Right hindlimb (tissue), 1 donor: Measurements from ENCODE around the gene SPRED3.
A peak's percentile ranks its signal among the peaks of the same experiment; 100 is the strongest.
"Not testable (repeated sequence)": the region's sequence is repeated elsewhere in the genome, so short reads cannot be mapped to it uniquely, and the experiment has no call there.

ENCODE experiments used
- DNase-seq: peaks from one replicate; pipeline ENCODE4 v3.0.0-alpha.2; 2018

Gene SPRED3

GRCh38 chr19:38392707-38393308 is 4.3 kb downstream of the SPRED3 start:
- DNase-seq, result no peak

DNA sequence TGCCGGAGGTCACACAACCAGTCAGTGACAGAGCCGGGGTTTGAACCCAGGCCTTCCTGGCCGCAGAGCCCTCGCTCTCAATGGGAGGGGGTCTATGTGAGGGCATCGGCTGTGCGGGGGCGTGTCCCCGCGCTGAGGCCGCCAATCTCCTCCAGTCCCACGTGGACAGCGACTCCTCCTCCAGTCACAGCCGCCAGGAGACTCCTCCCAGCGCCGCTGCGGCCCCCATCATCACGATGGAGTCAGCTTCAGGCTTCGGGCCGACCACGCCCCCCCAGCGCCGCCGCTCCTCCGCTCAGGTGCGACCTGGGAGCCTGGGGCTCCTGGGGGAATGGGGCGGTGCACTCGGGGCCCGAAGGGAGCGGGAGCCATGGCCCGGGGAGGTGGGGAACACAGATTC is 6.0 kb downstream of the SPRED3 start:
- DNase-seq, result peak; percentile 39

- peak; percentile 13 for DNase-seq
Measured at GRCh38 chr19:38395381-38396114, 7.1 kb downstream of the SPRED3 start.

DNA sequence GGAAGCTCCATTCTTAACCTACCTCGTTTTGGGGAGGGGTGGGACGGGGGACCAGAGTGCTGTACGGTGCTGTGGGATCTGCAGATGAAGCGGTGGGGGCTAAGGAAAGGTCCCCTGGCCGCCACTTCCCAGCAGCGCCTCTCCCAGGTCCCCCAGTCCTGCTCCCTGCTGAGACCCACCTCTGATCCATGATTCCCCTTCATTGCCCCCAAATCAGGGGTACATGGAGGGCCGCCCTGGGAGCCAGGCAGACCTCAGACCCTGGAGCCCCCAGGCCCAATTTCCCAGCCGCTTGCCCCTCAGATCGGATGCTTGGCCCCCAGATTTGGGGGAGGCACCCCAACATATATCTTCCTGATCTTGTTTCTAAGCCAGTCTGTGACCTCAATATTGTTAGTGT is 10.6 kb downstream of the SPRED3 start:
- no peak for DNase-seq

- DNase-seq, result no peak
Measured at GRCh38 chr19:38399537-38399936, 11.0 kb downstream of the SPRED3 start.

GRCh38 chr19:38400361-38400760 is 11.9 kb downstream of the SPRED3 start:
- no peak for DNase-seq

DNA sequence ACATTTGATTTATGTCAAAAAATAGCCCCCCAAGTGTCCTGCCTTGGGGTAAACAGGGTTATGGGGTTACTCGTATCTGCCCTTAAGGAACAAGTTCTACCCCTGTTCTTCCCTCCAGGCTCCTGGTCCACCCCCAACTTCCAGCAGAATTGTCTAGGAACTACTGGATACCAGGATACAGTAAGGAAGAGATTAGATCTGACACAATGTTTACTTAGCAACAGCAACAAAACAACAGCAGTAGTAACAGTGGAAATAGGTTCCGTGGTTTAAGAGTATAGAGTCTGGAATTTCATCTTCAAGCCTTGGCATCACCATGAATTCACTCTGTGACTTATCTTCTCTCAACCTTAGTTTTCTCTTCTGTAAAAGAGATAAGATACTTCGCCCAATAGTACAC is 12.7 kb downstream of the SPRED3 start:
- no peak for DNase-seq

DNA sequence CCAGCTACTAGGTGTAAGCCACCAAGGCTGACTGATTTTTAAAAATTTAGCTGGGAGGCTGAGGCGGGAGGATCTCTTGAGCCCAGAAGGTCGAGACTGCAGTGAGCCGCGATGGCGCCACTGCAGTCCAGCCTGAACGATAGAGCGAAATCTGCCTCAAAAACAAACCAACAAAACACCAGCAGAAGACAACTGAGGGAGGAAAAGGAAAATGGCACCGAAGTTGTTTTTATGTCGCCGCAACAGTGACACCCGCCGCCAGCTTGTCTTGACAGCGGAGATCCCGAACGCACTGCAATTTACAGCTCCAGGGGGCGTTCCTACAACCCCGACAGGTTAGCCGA is 14.1 kb downstream of the SPRED3 start:
- DNase-seq, result no peak

DNA sequence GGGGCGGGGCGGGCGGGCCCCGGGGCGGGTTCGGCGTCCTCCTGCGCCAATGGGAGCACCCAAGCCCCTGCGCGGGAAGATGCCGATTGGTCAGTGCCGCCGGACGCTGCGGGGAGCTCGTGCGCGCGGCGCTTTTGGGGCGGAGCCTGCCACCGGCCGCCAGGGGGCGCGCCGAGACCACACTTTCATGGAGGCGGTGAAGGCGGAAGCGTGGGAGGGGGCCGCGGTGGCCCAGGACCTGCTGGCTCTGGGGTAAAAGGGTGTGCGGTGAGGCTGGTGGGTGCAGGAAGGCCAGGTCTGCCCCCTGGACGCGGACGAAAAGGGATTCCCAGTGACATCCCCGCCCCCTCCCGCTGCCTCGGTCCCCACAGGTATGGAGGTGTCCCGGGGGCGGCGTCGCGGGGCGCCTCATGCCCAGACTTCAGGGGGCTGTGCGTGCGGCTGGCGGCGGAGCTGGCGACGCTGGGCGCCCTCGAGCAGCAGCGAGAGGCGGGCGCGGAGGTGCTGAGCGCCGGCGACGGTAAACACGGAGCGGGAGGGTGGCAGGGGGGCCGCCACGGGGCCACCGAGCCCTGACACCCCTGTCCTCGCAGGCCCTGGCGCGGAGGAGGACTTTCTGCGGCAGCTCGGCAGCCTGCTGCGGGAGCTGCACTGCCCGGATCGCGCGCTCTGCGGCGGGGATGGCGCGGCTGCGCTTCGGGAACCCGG is 14.6 kb downstream of the SPRED3 start, which contains the start of gene FAM98C:
TSS of gene FAM98C (plus strand) at position 127 of the 708 bp plus-strand sequence. CDS start at position 188, 61 bp downstream.
- DNase-seq, result peak; percentile 99

DNA sequence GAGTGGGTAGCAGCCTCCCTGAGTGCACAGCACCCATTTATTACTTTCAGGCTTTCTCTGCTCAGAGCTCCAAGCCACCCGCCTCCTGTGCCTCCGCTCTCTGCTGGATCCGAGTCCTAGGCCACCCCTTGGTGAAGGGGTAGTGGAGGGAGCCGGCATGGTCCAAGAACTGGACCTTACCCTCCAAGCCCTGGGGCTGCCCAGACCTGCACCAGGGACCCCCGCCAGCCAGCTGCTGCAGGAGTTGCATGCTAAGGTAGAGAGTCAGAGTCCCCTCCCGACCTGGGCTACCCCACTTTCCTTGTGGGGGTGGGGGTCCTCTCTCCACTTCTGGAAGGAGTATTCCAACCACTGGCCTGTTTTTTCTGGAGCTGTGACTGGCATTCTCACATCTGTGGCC is 16.4 kb downstream of the SPRED3 start:
- no peak for DNase-seq

GRCh38 chr19:38405276-38405675 is 16.8 kb downstream of the SPRED3 start:
- no peak for DNase-seq

- peak; percentile 58 for DNase-seq
Measured at GRCh38 chr19:38409631-38410133, 21.2 kb downstream of the SPRED3 start.

GRCh38 chr19:38410407-38410806 is 21.9 kb downstream of the SPRED3 start:
- DNase-seq, result not testable (repeated sequence)

DNA sequence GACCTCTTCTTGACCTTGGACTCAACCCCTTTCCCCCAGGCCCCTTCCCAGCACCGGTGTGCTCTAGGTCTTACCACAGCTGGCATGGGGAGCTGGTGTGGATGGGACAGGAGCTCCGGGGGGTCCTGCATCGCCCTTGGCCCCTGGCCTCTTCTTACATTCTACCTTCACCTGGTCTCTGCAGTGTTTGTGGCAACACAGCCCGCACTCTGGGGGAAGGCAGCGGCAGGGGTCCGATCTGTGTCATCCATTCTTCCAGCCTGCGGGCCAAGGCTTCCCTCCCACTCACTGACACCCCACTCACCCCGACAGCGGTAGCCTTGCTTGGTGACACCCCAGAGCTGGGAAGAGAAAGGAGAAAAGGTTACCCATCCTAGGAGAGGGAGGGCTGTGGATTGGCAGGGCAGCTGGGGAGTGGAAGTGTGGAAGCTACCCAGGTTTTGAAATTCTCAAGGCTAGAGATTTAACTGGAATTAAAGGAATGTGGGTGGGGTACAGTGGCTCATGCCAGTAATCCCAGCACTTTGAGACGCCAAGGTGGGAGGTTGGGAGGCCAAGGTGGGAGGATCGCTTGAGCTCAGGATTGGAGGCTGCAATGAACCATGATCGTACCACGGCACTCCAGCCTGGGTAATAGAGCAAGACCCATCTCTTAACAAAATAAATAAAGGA is 22.7 kb downstream of the SPRED3 start:
- no peak for DNase-seq

- not testable (repeated sequence) for DNase-seq
Measured at GRCh38 chr19:38411898-38412297, 23.4 kb downstream of the SPRED3 start.

DNA sequence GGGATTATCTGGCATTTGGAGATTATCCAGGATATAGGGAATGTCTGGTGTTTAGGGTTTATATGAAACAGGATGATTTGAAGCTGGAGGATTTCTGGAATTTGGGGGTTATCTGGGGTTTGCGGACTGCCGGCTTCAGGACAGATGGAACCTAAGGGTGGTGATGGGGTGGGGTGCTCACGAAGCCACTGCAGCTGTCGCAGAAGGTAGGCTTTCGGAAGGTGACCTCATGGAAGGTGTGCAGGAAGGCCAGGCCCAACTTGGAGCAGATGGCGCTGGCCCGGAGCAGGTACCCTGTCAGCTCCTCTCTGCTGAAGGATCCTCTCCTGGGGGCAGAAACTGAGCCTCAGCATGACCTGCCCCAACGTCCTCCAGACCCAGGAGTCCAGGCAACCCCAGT is 24.0 kb downstream of the SPRED3 start:
- no peak for DNase-seq

DNA sequence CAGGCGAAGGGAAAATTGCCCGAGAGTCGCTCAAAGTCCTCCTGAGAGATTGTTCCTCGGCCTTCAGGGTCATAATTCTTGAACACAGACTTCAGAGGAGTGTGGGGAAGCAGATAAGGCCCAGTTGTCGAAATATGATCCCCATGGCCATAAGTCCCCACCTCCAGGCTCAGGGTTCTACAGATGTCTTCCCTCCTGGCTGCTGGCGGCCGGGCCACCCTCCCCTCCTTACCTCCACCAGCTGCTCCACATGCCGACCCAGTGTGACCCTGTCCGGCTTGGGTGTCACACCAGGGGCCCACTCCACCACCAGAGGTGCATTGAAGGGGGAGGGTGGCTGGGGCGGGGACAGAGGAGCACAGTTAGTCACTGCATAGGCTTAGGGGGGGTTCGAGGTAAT is 24.5 kb downstream of the SPRED3 start:
- DNase-seq, result no peak

DNA sequence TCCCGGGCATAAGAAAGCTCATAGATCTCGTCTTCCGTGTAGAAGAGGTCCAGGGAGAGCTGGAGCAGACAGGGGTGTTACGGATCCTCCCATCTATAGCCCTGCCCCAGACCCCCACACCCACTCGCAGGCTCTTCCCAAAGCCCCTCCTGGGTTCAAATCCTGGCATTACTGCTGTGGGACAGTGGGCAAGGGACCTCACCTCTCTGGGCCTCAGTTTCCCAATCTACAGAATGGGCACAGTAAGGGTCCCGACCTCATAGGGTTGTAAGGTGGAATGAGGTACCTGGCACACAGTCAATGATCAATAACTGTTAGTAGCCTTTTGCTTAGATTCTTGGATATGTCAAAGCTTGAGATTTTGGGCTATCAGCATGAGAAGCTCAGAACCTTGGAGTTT is 24.9 kb downstream of the SPRED3 start:
- no peak for DNase-seq

- DNase-seq, result no peak
Measured at GRCh38 chr19:38417146-38417543, 28.6 kb downstream of the SPRED3 start.

GRCh38 chr19:38417544-38418506 is 29.3 kb downstream of the SPRED3 start:
- peak; percentile 38 for DNase-seq

DNA sequence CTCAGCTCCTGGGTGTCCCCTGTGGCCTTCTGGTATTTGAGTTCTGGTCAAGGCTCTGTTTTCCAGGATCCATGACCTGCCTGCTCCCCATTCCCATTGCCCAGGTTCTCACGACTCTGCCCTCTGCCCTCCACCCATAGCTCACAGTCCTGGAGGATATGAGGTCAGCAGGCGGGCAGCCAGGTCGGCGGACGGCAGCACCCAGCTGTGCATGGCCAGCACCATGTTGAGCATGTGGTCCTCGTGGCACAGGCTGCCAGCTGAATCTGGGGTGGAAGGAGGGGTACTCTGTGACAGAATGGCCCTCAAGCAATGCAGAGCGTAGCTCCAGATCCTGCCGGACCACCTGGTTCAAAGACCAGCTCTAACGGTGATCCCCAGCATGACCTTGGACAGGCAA is 32.4 kb downstream of the SPRED3 start:
- no peak for DNase-seq

DNA sequence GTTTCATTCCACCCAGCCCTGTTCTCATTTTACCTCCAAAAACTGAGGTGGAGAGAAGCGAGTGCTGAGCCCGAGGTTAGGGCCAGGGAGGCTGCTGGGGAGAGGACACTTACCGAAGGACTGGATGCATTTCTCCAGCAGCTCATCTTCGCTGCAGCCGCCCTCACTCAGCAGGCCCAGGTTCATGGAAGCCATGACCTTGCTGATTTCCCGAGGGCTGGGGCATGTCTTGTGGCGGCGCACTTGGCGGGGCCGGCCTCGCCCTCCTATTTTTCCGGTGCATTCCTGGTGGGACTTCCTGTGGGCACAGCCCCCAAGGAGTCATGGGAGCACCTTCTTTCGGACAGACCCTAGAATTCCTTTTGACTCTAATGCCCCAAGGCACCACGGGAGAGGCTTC is 33.4 kb downstream of the SPRED3 start:
- no peak for DNase-seq
